Activated effector memory CD4-positive, alpha-beta T cell treated with anti-CD3 and anti-CD28 coated beads, Interleukin-2, amount 50 U/mL, for 16 hours (primary cell): ENCODE data around the gene NPR3.

Source experiments
- DNase-seq: peaks from one replicate; pipeline ENCODE4 v3.0.0-alpha.2; 2020

The NPR3 gene, protein sequence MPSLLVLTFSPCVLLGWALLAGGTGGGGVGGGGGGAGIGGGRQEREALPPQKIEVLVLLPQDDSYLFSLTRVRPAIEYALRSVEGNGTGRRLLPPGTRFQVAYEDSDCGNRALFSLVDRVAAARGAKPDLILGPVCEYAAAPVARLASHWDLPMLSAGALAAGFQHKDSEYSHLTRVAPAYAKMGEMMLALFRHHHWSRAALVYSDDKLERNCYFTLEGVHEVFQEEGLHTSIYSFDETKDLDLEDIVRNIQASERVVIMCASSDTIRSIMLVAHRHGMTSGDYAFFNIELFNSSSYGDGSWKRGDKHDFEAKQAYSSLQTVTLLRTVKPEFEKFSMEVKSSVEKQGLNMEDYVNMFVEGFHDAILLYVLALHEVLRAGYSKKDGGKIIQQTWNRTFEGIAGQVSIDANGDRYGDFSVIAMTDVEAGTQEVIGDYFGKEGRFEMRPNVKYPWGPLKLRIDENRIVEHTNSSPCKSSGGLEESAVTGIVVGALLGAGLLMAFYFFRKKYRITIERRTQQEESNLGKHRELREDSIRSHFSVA

DNA sequence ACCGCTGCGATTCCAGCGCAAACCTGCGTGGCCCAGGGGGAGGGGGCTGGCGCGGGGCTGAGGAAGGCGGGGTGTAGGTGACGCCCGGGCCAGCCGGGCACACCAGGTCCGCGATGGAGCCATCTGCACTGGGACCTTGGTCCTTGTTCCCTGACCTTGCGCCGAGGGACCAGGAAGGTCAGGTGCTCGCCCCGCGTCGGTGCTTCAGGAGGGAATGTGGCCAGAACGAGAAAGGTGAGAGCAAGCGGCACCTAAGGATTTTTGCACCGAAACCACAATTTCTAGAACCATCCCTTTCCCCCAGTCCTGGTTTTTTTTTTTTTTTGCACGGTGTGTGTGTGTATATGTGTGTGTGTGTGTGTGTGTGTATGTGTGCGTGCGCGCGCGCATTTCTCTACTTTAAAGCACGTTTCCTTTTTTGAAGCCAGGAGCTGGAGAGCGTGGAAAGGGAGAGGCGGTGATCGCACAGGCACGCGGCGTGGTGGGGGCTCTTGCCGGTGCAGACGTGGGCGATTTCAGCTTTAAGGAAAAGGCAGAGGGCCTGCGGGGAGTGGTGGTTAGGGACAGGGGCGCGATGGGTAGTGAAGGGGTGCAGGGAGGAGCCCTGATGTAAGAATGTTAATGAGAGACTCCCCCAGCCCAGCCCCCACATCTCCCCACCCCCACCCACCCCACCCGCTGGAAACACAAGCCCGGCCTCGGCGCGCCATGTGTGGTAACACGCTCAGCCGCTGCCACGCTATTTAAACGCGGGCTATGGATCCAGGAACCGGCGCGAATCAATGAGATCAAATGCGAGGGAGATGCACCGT, at the start of gene NPR3:
Gene NPR3 (plus strand): TSS at position 772 of the 812 bp plus-strand sequence. CDS start 456 bp downstream, outside the sequence.
- no peak for DNase-seq

DNA sequence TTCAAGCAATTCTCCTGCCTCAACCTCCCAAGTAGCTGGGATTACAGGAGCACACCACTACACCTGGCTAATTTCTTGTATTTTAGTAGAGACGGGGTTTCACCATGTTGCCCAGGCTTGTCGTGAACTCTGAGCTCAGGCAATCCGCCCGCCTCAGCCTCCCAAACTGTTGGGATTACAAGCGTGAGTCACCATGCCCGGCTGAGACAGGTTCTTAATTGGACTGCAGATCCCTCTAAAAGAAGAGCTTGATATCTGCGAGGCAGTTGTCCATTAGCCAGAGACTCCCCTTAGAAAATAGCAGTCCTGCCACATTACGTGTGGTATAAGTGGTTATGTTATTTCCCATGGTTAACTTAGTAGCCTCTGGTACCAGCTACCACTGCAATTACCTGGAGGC, 46.6 kb upstream of the NPR3 start:
- no peak for DNase-seq

DNA sequence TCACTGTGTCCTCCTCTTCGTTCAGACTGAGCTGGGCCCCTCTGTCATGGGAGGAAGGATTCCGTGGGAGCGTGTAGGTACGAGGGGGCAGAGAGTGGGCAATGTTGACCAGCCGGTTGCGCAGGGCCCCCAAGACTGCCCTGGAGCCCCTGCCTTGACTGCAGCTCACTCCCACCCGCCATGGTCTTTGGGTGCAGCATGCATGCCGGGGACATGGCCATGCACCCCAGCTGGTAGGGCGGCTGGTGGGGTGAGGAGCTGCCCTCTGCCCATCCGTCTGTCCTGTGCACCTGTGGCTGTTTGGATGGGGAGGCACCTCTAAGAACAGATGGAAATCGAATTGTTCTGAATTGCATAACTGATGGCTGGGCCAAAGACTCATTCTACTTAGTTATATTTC, 42.6 kb upstream of the NPR3 start:
- DNase-seq = no peak

DNA sequence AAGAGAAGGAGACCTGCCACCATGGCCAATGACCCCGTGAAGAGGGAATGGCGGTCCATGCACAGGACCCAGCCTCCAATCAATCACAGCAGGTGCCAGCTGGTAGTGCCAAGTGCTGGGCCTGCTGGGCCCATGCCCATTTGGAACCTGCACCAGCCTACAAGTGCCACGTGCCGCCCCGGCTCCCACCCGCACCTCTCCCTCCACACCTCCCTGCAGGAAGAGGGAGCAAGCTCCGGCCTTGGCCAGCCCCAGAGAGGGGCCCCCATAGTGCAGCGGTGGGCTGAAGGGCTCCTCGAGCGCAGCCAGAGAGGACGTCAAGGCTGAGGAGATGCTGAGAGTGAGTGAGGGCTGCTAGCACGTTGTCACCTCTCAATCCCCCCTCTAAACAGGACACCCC, 37.8 kb upstream of the NPR3 start:
- no peak for DNase-seq

DNA sequence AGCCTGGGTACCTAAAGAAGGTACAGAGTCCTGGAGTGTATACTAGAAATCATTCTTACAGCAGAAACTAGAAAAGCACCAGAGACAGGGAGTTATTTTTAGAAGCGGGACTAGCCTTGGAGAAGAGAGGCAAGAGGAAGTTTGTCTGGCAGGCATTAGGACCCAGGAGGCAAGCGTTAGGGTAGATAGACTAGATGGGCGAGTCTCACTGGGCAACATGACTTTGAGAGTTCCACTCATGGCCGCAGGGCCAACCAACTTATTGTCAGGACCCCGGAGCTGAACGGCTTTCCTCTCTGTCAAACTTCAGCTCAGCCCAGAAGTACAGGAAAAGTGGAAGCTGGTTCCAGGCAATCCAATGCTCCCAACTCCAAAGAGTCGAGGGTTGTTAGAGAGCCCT, 34.1 kb upstream of the NPR3 start:
- no peak for DNase-seq

DNA sequence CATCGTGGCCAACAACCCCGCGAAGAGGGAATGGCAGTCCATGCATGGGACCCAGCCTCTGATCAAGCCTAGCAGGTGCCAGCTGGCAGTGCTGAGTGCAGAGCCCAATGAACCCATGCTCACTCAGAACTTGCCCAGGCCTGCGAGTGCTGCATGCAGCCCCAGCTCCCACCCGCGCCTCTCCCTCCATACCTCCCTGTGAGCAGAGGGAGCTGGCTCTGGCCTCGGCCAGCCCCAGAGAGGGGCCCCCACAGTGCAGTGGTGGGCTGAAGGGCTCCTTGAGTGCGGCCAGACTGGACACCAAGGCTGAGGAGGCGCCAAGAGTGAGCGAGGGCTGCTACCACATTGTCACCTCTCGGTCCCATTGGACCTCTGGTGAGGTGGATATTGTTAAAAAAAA, 32.6 kb upstream of the NPR3 start:
- no peak for DNase-seq

DNA sequence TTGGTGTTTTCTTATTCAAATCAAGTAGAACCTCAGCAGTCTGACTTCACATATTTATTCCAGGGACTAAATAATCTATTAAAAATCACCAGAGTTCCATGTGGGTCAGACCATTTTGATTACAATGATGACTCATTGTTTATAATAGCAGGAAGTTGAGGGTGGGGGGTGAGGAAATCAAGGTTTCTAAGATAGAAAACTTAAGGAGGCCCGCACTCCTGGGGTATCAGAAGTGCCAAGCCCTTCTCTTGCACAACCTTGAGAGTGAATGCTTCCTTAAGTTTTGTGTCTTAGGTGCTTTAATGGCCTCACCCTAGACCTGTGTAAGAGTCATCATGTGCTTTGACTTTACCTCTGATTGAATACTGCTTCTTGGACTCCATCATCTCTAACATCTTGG, 31.9 kb upstream of the NPR3 start:
- no peak for DNase-seq

DNA sequence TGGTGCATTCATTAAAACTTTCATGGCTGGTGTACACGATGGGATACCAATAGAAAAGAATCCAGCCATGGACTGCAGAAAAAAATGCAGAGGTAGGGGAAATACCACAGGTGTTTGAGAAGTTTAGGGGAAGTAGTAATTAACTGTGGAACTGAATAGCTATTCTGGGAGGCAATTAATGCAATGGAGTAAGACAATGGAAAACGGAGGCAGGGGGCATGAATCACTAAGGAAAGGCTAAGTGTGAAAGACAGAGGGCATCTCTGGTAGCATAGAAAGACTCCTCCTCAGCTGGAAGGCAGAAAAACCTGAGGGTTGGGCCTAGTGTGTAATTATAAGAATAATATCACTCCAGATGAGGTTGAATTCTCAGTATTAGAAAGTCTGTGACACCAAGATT, 30.9 kb upstream of the NPR3 start:
- DNase-seq = no peak

DNA sequence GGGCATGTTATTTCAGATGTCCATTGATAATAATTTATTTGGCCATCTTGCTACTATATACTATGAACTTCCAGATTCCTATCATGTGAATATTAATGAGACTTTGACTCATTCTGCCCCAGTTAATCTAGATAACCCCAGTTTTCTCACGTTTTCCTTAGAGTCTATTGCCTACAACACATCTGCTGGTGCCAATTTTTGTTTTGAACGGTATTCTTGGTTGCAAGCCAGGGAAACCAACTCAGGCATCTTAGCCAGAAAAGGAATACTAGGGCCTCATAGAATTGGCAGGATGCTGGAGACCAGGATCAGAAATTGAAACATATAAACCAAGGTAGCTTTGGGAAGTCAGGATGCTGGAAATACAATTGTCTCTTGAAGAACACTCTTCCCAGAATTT, 28.0 kb upstream of the NPR3 start:
- DNase-seq = no peak

DNA sequence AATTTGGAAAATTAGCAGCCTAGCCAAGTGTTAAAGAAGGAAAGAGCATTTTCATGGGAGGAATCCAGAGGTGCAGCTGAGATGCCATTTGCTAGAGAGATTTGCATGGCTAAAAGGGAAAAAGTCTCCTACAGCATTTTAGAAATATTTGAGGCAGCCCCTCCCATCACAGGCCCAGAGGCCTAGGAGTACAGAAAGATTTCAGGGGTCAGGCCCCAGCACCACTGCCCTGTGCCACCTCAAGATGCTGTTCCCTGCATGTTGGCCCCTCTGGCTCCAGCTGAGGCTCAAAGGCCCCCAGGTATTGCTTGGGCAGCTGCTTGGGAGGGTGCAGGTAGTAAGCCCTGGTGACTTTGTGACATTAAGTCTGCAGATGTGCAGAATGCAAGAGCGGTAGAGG, 26.9 kb upstream of the NPR3 start:
- DNase-seq = no peak

DNA sequence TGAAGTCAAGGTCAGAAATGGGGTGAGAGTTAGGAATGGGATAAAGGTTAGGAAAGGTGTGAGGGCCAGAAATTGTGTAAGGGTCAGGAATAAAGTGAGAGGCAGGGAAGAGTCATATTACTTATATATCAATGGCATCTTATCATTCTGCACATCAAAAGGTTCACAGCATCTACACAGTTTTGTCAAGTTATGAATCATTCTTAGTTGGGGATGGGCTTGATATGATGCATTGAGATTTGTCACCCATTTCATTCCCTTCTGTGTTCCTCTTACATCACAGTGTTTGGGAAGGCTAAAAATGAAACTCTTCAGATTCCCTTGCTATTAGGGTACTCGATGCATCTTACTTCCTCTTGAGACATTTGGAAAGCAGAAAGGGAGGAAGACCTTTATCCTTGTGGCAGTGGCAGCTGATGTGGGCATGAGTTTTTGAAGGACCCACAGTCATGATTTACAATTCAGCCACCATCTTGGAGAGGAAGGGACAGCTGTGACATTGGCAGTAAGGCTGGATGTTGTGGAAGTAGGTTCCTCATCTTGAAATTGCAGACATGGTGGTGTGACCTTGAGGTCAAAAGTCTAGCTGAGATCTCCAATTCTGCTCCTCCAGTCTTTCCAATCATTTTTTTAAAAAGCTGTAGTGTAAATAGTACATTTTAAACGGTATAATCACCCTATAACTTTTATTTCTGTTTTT, 24.2 kb upstream of the NPR3 start:
- DNase-seq = no peak

DNA sequence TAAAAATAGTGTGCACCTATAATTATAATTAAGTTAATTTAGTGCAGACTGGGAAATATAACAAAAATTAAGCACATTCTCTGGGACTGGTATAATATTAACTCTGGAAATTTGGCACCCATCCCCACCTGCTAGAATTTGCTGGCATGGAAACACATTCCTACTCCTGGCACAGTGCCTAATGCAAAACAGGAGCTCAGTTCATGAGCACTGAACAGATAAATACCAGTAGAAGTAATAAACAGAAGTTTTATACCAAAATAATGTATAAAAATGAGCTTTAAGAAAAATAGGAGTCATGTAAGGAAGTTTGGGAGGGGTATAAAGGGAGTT, 23.7 kb upstream of the NPR3 start:
- no peak for DNase-seq

DNA sequence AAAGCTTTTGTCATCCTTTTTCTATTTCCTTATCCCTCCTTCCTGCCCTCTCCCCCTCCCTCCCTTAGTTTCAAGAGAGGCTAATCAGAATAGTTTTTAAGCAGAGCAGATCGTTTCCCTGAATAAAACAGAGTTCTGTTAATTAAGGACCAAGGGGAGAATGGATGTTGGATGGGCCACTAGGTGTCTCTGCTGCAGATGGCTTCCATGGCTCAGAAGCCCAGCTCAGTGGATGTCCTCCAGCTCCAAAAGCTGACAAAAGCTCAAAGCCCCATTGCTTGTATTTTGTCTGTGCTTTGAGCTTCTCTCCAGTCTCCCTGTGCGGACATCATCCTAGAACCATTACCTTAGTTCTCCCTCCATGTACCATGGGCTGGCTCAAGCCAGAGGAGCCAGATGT, 21.0 kb upstream of the NPR3 start:
- no peak for DNase-seq

DNA sequence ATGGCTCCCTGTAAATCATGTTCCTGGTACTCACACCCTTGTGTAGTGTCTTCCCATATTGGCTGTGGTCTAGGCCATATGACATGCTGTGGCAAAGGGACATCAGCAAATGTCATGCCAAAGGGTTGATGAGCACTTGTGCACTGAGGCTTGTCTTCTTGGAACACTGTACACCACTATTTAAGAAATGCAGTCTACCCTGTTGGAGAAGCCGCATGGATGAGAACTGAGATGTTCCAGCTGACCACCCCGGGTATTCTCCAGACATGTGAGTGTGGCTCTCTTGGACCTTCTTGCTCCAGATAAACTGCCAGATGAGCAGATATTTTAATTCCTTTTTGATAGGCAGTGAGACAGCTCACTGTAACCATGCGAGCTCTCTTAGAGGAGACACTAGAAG, 20.5 kb upstream of the NPR3 start:
- DNase-seq = no peak

DNA sequence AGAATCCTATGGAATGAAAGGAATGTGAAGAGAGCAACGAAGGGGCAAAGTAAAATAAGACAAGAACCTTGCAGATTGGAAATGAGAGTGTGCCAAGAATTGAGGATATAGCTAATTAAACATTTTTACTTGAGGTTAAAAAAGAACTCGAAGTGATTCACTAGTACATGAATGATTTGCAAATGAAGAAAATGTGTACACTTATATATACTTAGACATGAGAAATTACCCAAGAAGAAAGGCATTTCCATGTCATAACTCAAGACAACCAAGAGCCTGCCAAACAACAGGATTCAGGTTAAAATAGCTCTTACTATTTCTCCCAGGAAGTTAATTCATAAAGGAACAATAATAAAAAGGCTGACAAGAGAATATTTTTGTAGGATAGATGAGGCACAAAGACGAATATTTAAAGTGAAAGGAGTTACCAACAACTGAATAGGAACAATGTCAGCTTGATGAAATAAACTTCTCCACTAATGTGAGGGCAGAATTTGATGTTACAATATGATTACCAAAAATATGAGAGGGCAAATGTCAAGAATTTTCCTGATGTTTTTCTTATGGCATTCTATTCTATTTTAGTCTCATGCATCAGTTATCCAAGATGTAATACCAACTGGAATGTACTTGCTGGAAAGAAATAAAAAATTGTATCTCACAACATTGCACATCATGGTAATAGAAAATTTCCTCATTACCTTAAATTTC, 18.9 kb upstream of the NPR3 start:
- no peak for DNase-seq

DNA sequence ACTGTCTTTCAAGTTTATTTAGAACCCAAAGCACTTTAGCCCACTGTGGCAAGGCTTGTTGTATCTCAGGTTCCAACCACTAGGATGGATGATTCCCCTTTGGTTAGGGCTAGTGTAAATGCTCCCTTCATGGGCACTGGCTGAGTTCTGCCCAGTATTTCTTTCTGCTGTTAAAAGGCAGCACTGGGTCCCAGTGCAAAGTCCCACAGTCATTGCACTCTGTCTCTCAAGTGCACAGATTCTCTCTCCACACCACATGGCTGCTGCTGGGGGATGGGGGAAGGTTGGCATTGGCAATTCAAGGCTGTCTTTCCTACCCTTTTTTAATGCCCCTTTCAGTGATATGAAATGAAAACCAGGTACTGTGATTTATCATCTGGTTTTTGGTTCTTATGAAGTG, 7.2 kb upstream of the NPR3 start:
- DNase-seq = no peak

DNA sequence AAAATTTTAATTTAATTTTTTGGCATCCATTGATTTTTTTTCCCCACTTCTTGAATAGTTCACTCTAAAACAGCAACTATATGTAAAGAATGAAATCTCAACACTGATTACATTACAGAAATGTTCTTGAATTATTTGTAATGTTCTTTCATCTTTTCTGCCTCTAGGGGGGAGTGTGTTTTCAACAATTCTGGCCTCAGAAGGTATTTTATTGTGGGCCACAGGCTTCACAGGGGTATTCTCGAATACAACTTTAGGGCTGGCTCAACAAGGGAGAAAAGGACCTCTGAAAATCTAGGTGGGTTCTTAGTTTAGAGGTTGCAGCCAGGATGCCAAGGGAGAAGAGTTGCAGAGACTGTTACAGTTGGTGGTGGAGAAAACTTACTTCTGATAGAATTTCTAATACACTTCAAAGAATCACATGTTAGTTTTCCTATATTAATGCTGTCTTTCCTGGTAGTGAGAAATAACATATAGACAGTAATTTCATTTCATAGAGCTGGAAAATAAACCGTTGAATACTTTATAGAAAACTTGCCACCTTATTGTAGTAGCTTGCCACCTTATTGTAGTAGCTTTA, 3.6 kb upstream of the NPR3 start:
- DNase-seq = no peak

DNA sequence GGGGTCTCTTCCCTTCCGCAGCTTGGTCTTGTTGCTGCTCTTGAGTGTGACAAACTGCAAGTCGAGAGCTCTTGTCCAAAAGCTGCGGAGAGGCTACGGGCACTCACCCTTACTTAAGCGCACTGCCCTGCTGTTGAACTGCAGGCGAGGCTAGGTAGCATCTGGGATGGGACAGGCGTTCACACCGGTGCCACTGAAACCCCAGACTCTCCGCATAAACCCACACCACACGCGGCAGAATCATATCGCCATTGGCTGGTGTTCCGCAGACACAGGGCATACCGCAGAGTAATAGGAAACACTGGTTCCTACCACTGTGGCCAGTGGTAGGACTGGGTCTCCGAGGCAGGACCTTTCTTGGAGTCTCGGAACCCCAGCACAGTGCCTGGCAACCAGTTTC, 2.2 kb upstream of the NPR3 start:
- no peak for DNase-seq

DNA sequence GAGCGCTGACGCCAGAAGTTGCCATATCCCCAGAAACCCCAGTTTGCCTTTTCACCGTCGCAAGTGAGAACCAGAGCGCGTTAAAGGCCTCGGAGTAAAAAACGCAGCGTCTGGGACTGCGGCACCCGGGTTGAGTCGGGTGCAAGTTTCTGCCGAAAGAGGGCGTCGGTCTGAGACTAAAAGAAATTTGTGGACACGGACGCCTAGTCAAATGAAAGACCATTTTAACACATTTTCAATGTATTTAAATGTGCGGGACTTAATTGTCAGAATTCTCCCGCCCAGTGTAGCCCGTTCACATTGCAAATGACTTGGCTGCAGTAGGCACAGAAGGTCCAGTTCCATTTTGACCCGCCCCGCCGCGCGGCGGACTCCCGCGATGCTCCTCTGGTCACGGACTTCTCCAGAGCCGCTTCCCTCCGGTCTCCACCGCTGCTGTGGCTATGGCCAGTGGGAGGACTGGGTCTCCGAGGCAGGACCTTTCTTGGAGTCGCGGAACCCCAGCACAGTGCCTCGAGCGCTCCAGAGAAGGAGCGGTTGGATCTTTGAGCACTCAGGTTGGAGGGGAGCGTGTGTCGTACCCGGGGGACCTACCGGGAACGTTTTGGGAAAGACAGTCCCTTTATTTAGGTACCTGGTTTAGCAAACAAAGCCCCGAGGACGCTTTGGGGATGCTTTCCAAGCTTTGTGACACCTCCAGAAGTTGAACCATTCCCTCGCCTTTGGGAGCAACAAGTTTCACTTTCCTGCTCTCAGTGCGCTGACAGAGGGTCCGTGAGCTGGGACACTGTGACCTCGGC, 1.2 kb upstream of the NPR3 start:
- DNase-seq = peak; percentile 74

DNA sequence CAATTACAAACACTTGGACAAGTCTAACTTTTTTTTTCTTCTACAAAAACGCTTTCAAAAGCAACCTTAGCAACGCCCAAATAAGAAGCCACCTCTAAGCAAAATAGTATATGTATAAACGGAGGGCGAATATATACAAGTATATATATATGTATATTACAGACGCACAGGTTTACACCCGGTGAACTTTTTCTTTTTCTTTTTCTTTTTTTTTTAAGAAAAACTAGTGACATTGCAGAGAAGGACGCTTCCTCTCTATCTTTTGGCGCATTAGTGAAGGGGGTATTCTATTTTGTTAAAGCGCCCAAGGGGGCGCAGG, 200 bp downstream of the NPR3 start:
- DNase-seq = no peak

DNA sequence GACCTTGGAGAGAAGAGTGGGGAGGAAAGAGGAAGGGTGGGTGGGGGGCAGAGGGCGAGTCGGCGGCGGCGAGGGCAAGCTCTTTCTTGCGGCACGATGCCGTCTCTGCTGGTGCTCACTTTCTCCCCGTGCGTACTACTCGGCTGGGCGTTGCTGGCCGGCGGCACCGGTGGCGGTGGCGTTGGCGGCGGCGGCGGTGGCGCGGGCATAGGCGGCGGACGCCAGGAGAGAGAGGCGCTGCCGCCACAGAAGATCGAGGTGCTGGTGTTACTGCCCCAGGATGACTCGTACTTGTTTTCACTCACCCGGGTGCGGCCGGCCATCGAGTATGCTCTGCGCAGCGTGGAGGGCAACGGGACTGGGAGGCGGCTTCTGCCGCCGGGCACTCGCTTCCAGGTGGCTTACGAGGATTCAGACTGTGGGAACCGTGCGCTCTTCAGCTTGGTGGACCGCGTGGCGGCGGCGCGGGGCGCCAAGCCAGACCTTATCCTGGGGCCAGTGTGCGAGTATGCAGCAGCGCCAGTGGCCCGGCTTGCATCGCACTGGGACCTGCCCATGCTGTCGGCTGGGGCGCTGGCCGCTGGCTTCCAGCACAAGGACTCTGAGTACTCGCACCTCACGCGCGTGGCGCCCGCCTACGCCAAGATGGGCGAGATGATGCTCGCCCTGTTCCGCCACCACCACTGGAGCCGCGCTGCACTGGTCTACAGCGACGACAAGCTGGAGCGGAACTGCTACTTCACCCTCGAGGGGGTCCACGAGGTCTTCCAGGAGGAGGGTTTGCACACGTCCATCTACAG, 760 bp downstream of the NPR3 start:
- DNase-seq = no peak
